ENCODE measurements around the gene AVPR1A.

AVPR1A gene

GRCh38 chr12:63101920-63102319, 49.1 kb downstream of the AVPR1A start:
- no peaks in the 10 kb centered on the region for H3K4me1 ChIP-seq (ENCODE audit: insufficient read depth, low read length, severe bottlenecking)
- H3K9me3 ChIP-seq (ENCODE audit: low read length): no peaks in the 10 kb centered on the region
- no peak overlapping the region for H3K4me3 ChIP-seq (ENCODE audit: low read depth, low read length, poor library complexity, severe bottlenecking)
- H3K36me3 ChIP-seq (ENCODE audit: insufficient read depth, low read length): no peaks in the 10 kb centered on the region
- no peak overlapping the region for H3K27ac ChIP-seq (ENCODE audit: low read depth, low read length, poor library complexity, severe bottlenecking)
- TF ChIP-seq CTCF (IDR thresholded peaks at IDR 0.05; ENCODE audit: low read length) (no peak), EZH2 (IDR thresholded peaks at IDR 0.05; ENCODE audit: borderline replicate concordance, low read length) (no peak)
- H3K27me3 ChIP-seq (ENCODE audit: insufficient read depth, low read length): no peaks in the 10 kb centered on the region
- no peak overlapping the region for H2AFZ ChIP-seq (ENCODE audit: low read length)
- H4K20me1 ChIP-seq (ENCODE audit: insufficient read depth, low read length): no peaks in the 10 kb centered on the region
- H3K9ac ChIP-seq (ENCODE audit: low read length): no peak overlapping the region
- H3K79me2 ChIP-seq (ENCODE audit: insufficient read depth, low read length): no peaks in the 10 kb centered on the region
- no peaks in the 10 kb centered on the region for H3F3A ChIP-seq (ENCODE audit: insufficient read depth, low read length)
- H3K9me2 ChIP-seq (ENCODE audit: low read depth, low read length): no peaks in the 10 kb centered on the region
- no peak overlapping the region for H3K4me2 ChIP-seq (ENCODE audit: low read length)

- Histone ChIP-seq H3K36me3 (ENCODE audit: insufficient read depth, low read length) (no peaks in the 10 kb centered on the region), H3K27me3 (ENCODE audit: insufficient read depth, low read length) (no peaks in the 10 kb centered on the region), H2AFZ (ENCODE audit: low read length) (no peak overlapping the region), H3K4me1 (ENCODE audit: insufficient read depth, low read length, severe bottlenecking) (no peaks in the 10 kb centered on the region), H4K20me1 (ENCODE audit: insufficient read depth, low read length) (no peaks in the 10 kb centered on the region), H3K9me2 (ENCODE audit: low read depth, low read length) (no peaks in the 10 kb centered on the region), H3K4me3 (ENCODE audit: low read depth, low read length, poor library complexity, severe bottlenecking) (no peak overlapping the region), H3F3A (ENCODE audit: insufficient read depth, low read length) (no peaks in the 10 kb centered on the region), H3K9me3 (ENCODE audit: low read length) (no peaks in the 10 kb centered on the region), H3K79me2 (ENCODE audit: insufficient read depth, low read length) (no peaks in the 10 kb centered on the region), H3K4me2 (ENCODE audit: low read length) (no peak overlapping the region), H3K27ac (ENCODE audit: low read depth, low read length, poor library complexity, severe bottlenecking) (no peak overlapping the region), H3K9ac (ENCODE audit: low read length) (no peak overlapping the region)
- no peak for TF ChIP-seq EZH2 (IDR thresholded peaks at IDR 0.05; ENCODE audit: borderline replicate concordance, low read length)
- no peak for TF ChIP-seq CTCF (IDR thresholded peaks at IDR 0.05; ENCODE audit: low read length)
These were observed 52.1 kb downstream of the AVPR1A start for GRCh38 chr12:63098851-63099250.

- TF ChIP-seq CTCF (IDR thresholded peaks at IDR 0.05; ENCODE audit: low read length) (no peak), EZH2 (IDR thresholded peaks at IDR 0.05; ENCODE audit: borderline replicate concordance, low read length) (no peak)
- no peaks in the 10 kb centered on the region for H3K27me3 ChIP-seq (ENCODE audit: insufficient read depth, low read length)
- H3K4me1 ChIP-seq (ENCODE audit: insufficient read depth, low read length, severe bottlenecking): no peaks in the 10 kb centered on the region
- H3K9ac ChIP-seq (ENCODE audit: low read length): no peak overlapping the region
- H3K4me2 ChIP-seq (ENCODE audit: low read length): no peak overlapping the region
- H3K4me3 ChIP-seq (ENCODE audit: low read depth, low read length, poor library complexity, severe bottlenecking): no peak overlapping the region
- no peaks in the 10 kb centered on the region for H3K79me2 ChIP-seq (ENCODE audit: insufficient read depth, low read length)
- H2AFZ ChIP-seq (ENCODE audit: low read length): no peak overlapping the region
- H3F3A ChIP-seq (ENCODE audit: insufficient read depth, low read length): no peaks in the 10 kb centered on the region
- no peaks in the 10 kb centered on the region for H3K9me2 ChIP-seq (ENCODE audit: low read depth, low read length)
- H4K20me1 ChIP-seq (ENCODE audit: insufficient read depth, low read length): no peaks in the 10 kb centered on the region
- H3K9me3 ChIP-seq (ENCODE audit: low read length): no peaks in the 10 kb centered on the region
- no peaks in the 10 kb centered on the region for H3K36me3 ChIP-seq (ENCODE audit: insufficient read depth, low read length)
- H3K27ac ChIP-seq (ENCODE audit: low read depth, low read length, poor library complexity, severe bottlenecking): no peak overlapping the region
These were observed 55.5 kb downstream of the AVPR1A start for GRCh38 chr12:63095369-63095980.

Data from OCI-LY1 (cell line).